ENCODE data around the gene TRAM2. TPM values are rescaled to one million over a fixed set of nuclear protein-coding genes. Genes with fewer than 3 reads are reported as not detected.
A peak's percentile ranks its signal among the peaks of the same experiment; 100 is the strongest.
"Not testable (repeated sequence)": the region's sequence is repeated elsewhere in the genome, so short reads cannot be mapped to it uniquely, and the experiment has no call there.

TRAM2 gene
- total RNA-seq, 1 donor from 2014 or later: 12.6 TPM

DNA sequence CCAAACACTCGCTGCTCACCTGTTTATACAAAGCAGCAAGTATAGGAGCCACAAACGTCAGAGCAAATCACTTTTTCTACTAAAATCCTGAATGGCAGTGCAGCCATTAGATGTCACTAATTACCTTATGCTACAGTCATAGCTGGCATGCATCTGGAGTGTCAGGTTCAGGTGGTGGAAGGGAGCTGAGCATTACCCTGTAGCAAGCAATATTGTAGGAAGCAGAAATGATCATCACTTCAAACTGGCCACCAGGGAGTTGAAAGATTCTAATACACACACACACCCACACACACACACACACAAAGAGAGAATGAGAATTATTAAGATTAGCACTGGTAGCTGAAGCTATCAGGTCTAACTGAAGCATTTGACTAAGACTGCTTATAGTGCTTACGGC is 80.9 kb downstream of the TRAM2 start:
- no peak for DNase-seq (ENCODE audit: low read depth in 2 of 2)

- no peak for DNase-seq (ENCODE audit: low read depth in 2 of 2)
Measured at GRCh38 chr6:52494298-52495072, 82.4 kb downstream of the TRAM2 start.

GRCh38 chr6:52493669-52494068 is 83.2 kb downstream of the TRAM2 start:
- no peak for DNase-seq (ENCODE audit: low read depth in 2 of 2)

GRCh38 chr6:52491203-52492069 is 85.4 kb downstream of the TRAM2 start:
- peak in 1 of 2 donors; percentile 53 for DNase-seq (ENCODE audit: low read depth in 2 of 2)

DNA sequence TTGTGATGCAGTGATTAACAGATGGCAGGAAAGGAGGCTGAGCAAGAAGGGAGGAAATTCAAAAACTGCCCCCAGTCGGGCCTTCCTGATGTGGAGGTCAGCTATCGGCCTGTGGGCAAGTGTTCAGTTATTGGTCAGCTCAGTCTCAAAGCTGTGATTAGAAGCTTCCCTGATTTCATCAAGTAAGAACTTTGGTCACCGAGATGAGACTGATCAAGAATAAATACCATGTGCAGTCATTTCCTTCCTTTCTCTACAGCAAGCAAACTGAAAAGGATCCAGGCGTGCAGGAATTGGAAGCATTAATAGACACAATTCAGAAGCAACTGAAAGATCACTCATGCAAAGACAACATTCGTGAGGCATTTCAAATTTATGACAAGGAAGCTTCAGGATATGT is 87.0 kb downstream of the TRAM2 start:
- DNase-seq (ENCODE audit: low read depth in 2 of 2): peak in 1 of 2 donors; percentile 80

DNA sequence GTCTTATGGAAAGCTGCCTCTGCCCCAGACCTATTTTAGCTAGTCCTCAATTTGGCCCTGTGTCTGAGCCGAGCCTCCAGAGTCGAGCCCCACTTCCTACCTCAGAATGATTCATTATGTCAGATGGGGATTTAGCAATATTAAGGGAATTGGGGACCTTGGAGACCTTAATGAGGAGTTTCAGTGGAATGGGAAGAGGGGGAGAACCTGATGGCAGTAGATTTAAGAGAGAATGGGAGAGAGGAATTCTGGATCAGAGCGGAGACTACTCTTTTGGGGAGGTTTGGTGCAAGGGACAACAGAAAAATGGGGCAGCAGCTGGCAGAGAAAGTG is 93.2 kb downstream of the TRAM2 start:
- DNase-seq (ENCODE audit: low read depth in 2 of 2): no peak

DNA sequence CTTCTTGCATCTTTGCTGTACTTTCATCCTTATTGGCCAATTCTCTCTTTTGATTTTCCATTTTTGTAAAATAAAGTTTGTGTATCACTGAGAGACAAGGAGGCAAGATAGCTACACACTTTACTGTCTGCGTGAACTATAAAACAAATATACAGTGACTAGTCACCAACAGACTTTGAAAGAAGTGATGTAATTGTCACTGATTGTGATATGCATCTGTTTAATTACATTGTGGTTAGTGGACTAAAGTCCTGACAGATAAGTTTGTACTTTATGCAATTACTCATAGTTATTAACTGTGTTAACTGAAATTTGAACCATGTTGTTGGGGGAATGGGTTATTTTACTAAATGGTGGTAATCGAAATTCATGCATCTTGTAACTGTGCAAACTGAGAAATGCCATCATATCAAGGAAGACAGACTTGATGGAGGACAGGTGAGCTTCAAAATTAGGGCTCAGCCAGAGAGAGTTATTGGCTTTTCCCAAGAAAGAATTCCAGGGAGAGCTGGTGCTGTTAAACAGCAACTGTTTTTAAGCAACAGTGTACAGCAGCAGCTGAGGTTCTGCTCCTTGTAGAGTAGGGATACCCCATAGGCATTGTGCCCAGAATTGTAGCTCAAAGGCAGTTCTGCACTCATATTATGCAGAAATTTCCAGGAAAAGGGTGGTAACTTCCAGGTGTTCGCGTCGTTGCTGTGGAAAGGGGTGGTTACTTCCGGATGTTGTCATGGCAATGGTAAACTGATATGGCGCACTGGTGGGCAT is 93.8 kb downstream of the TRAM2 start:
- peak in 1 of 2 donors; percentile 32 for DNase-seq (ENCODE audit: low read depth in 2 of 2)

DNA sequence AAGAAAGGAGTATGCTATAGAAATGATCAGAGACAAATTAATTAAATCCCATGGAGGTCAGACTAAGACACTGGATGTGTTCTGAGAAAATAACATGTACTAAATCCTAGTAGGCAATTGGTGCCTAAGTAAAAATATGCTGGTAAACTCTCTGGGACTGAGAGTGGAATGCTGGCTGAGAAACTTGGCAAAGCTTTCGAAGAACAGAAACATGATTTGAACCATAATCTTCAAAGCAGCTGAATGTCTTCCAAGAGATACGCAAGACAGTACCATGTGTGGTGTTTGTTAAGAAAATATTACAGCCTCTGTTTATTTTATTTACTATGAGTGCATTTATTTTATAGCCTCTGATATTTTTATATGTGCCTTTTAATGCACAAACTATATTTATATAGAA is 101.6 kb downstream of the TRAM2 start:
- DNase-seq (ENCODE audit: low read depth in 2 of 2): no peak

DNA sequence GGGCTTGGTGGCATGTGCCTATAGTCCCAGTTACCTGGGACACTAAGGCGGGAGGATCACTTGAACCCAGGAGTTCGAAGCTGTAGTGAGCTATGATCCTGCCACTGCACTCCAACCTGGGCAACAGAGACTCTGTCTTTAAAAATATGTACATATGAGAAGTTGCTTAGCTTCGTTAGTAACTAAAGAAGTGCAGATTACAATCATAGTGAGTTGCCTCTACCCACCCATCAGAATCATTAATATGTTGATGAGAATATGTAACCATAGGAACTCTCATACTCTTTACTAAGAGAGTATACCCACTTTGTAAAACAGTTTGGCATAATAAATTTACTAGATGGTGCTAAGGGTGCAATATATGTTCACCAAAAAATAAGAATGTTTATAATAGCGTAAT is 102.7 kb downstream of the TRAM2 start:
- no peak for DNase-seq (ENCODE audit: low read depth in 2 of 2)

DNA sequence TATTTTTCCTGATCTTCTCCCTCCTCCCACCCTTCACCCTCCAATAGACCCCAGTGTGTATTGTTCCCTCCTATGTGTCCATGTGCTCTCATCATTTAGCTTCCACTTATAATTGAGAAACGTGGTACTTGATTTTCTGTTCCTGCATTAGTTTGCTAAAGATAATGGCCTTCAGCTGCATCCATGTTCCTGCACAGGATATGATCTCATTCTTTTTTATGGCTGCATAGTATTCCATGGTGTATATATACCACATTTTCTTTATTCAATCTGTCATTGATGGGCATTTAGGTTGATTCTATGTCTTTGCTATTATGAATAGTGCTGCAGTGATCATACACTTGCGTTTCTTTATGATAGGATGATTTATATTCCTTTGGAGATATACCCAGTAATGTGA is 115.7 kb downstream of the TRAM2 start:
- DNase-seq (ENCODE audit: low read depth in 2 of 2): not testable (repeated sequence)

DNA sequence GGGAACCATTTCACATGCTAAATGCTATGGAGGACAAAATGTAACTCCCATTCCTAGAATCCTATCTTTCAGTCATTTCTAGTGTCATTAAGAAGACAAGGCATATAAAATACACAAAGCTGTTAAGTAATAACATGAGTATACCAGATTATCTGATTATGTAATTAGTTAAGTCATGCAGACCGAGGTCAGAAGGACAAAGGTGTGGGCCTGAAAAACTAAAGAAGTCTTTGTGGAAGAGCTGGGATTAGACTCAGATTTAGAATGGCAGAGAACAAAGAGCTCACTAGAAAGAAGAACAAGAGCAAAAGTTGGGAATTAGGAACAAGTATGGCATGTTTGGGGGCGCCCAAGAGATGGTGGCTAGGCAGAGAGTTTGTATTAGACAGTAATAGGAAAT is 119.8 kb downstream of the TRAM2 start:
- no peak for DNase-seq (ENCODE audit: low read depth in 2 of 2)

DNA sequence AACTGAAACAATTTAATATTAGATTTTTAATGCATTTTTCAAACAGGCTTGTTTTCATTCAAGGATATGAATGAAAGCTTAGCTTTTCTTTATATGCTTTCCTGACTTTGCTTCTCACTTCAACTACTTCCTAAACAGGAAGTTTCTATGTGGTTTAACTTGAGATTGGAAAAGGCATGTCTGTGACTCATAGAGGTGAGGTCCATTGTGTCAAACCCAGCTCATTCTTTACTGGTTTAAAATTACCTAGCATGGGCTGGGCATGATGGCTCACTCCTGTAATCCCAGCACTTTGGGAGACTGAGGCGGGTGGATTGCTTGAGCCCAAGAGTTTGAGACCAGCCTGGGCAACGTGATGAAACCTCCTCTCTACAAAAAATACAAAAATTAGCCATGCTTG is 122.3 kb downstream of the TRAM2 start:
- peak in 1 of 2 donors; percentile 62 for DNase-seq (ENCODE audit: low read depth in 2 of 2)

Other genes with a start within 250 kb of the TRAM2 start
- 10.7 and 15.6 TPM in 2 replicates for gene PAQR8, start 214.9 kb downstream of the TRAM2 start, total RNA-seq
- gene EFHC1, start 156.7 kb downstream of the TRAM2 start, total RNA-seq: 5.9 and 7.2 TPM in 2 replicates
- 11.0 and 12.3 TPM in 2 replicates for gene TMEM14A, start 94.1 kb upstream of the TRAM2 start, total RNA-seq
- not detected in 2 replicates for gene GSTA2, start 186.4 kb upstream of the TRAM2 start, total RNA-seq
- gene GSTA1, start 226.8 kb upstream of the TRAM2 start, total RNA-seq: not detected in 2 replicates